Calu3 (cell line): ENCODE results near the gene PTPRE. TPM values are rescaled to one million over a fixed set of nuclear protein-coding genes. Genes with fewer than 3 reads are reported as not detected.

Experiments
- BruUV-seq: library from RNA; stranded (reverse); fragments of 400-500 nt; replicated peaks from 2 replicates; lab custom pipeline; 2021; lab: Mats Ljungman, UMichigan
- CTCF ChIA-PET: fragments of 300-600 bp; sonication (Branson Sonifier 250); formaldehyde crosslinking; loops from one replicate; lab custom pipeline; 2022; ENCODE audit warnings: antibody characterized with exemption; lab: Charles Lee
- DNase-seq: peaks from one replicate; pipeline ENCODE4 v3.0.0; 2022
- H3K27ac Mint-ChIP-seq: one replicate; pipeline ENCODE4 v1.8.0; 2022; ENCODE audit warnings: mixed read lengths; ENCODE audit not compliant: unreplicated experiment
- H3K27me3 Mint-ChIP-seq: one replicate; pipeline ENCODE4 v1.8.0; 2022; ENCODE audit warnings: mixed read lengths; ENCODE audit not compliant: unreplicated experiment
- H3K36me3 Mint-ChIP-seq: one replicate; pipeline ENCODE4 v1.8.0; 2022; ENCODE audit warnings: mild to moderate bottlenecking, moderate library complexity, mixed read lengths; ENCODE audit not compliant: insufficient read depth, unreplicated experiment
- H3K4me1 Mint-ChIP-seq: one replicate; pipeline ENCODE4 v1.8.0; 2022; ENCODE audit warnings: mild to moderate bottlenecking, low read depth, mixed read lengths; ENCODE audit not compliant: unreplicated experiment
- H3K4me3 Mint-ChIP-seq: one replicate; pipeline ENCODE4 v1.8.0; 2022; ENCODE audit warnings: mild to moderate bottlenecking, low read depth, moderate library complexity, mixed read lengths; ENCODE audit not compliant: unreplicated experiment
- H3K9me3 Mint-ChIP-seq: one replicate; pipeline ENCODE4 v1.8.0; 2022; ENCODE audit warnings: low read depth, mixed read lengths; ENCODE audit not compliant: unreplicated experiment
- CTCF ChIP-seq: fragments of 200-600 bp; IDR thresholded peaks from one replicate; pipeline ENCODE4 v1.8.0; 2022; ENCODE audit warnings: antibody characterized with exemption; ENCODE audit not compliant: unreplicated experiment
- intact Hi-C: fragments of 100-400 bp; cut with micrococcal nuclease; formaldehyde crosslinking; loops from one replicate; pipeline ENCODE4 v1.10.0; 2022; ENCODE audit not compliant: unreplicated experiment
- total RNA-seq: library from RNA; stranded (reverse); gene quantifications from 2 replicates; pipeline ENCODE4 v1.2.3, GENCODE V29; 2022

The PTPRE gene
- total RNA-seq, 1 experiment from 2014 or later, result 7.6 TPM

DNA sequence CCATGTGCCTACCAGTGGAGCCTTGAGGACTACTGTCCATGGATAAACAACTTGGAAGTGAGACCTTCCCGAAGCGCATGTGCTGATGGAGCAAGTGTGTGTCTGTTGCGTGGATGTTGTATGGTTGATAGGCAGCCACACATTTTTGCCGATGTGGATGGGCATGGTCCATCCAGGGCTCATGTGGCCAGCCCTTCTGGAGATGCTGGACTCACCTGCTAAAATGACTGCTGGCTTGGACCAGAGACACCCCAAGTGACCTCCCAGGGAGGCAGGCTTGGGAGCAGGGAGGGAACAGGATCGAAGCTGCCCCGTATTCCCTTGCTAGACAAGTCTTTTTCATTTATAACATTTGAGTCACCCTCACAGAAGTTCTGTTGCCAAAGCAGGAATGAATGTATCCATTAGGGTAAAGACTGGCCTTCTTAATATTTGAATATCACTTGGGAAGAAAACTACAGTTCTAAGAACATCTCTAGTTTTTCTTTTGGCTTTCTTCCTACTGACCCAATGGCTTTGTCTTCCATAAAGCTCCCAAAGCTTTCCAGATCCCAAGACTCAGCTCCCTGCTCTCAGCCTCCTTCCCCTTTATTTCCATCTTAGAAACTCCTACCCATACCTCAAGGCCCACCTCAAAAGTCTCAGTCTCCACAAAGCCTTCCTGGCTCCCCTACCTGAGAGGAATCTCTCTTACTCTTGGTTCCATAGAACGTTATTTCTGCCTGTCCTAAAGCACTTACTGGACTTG, 3.0 kb downstream of the PTPRE start:
- Mint-ChIP-seq H3K36me3 (peaks cover 12% of the 10 kb centered on the region), H3K4me3 (no peak overlapping the region), H3K27me3 (no peaks in the 10 kb centered on the region), H3K9me3 (no peaks in the 10 kb centered on the region), H3K4me1 (peaks cover 34% of the 10 kb centered on the region), H3K27ac (peak overlapping the region; percentile 46)
- CTCF ChIA-PET, result no interaction called here
- no peak for TF ChIP-seq CTCF
- intact Hi-C loops, result loop anchor here (5.0 kb wide), 1 partner anchor 157 kb away; no protein-coding TSS in a partner anchor
- DNase-seq, result no peak
- no TSS peak for BruUV-seq

DNA sequence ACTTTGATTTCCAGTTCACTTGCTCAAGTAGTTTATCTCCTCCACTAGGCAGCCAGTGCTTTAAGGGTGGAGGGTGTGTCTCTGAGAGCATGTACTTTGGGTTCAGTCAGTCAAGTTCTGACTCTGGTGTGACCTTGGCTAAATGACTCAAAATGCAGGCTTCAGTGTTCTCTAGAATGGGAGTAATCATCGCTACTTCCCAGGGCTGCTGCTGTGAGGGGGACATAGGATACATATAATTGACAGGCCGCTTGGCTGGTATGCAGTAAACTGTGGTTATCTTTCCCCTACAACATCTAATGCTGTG, 3.5 kb downstream of the PTPRE start:
- Mint-ChIP-seq H3K4me3 (no peak overlapping the region), H3K36me3 (peaks cover 9% of the 10 kb centered on the region), H3K9me3 (no peaks in the 10 kb centered on the region), H3K4me1 (peaks cover 34% of the 10 kb centered on the region), H3K27me3 (no peaks in the 10 kb centered on the region), H3K27ac (peak overlapping the region; percentile 15)
- DNase-seq, result no peak
- no peak for TF ChIP-seq CTCF
- CTCF ChIA-PET, result no interaction called here
- BruUV-seq, result no TSS peak
- intact Hi-C loops, result no loop called here

- no peaks in the 10 kb centered on the region for H3K27me3 Mint-ChIP-seq
- no peaks in the 10 kb centered on the region for H3K9me3 Mint-ChIP-seq
- peaks cover 5% of the 10 kb centered on the region for H3K36me3 Mint-ChIP-seq
- TF ChIP-seq CTCF, result no peak
- intact Hi-C loops, result no loop called here
- CTCF ChIA-PET, result no interaction called here
- H3K4me3 Mint-ChIP-seq, result no peak overlapping the region
- no TSS peak for BruUV-seq
- H3K27ac Mint-ChIP-seq, result no peak overlapping the region
- H3K4me1 Mint-ChIP-seq, result peaks cover 31% of the 10 kb centered on the region
- no peak for DNase-seq
Measured at GRCh38 chr10:127911218-127911866, 4.4 kb downstream of the PTPRE start.

DNA sequence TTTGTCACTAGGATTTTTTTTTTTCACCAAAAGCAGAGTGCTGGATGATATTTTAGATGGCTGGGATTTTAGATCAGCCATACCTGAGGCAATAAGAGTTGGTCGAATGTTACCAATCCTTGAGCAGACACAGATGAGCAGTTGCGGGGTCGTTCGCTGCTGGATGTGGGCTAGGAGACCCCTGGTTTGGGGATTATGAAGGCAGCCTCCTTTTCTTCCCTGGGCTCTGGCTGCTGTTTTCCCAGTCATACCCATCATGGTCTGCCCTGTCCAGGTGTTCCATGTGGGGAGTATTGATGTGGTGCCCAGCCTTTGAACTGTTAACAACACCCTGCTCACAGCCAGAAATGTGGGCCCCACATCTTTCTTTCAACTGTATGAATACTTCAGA, 5.0 kb downstream of the PTPRE start:
- CTCF ChIA-PET, result no interaction called here
- Mint-ChIP-seq H3K27ac (no peak overlapping the region), H3K4me1 (peaks cover 26% of the 10 kb centered on the region), H3K4me3 (no peak overlapping the region), H3K9me3 (no peaks in the 10 kb centered on the region), H3K36me3 (peaks cover 5% of the 10 kb centered on the region), H3K27me3 (no peaks in the 10 kb centered on the region)
- no TSS peak for BruUV-seq
- intact Hi-C loops, result no loop called here
- TF ChIP-seq CTCF, result no peak
- DNase-seq, result no peak
